ENCODE data around the gene NPR1. TPM values are rescaled to one million over a fixed set of nuclear protein-coding genes. Genes with fewer than 3 reads are reported as not detected.

Gene NPR1
- total and polyA plus RNA-seq, 4 donors = 2.8 to 15.8 (median 8.7) TPM

DNA sequence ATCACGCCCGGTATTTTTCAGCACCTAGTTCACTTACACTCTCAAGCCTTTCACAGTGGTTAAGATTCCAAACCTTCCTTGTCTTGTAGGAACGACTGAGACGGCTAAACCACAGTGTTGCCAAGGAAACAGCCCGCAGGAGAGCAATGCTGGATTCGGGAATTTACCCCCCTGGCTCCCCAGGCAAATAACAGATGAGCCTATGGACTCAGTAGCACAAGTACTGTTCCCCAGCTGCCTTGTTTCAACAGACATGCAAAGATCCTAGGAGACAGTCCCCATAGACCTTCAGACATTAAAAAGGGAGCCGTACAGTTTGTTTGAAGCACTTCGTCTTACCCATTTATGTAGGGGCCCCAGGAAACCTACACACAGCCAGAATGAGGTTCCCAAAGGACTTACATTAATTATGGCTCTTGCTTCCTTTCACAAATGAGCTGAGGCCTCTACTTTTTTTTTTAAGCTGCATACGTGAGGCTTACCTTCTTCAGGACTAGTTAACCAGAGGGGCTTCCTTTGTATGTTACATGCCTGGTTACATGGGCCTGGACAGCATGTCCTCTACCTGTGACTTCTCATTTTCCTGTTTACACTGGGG lies 17.3 kb upstream of the NPR1 start:
- no peak for DNase-seq (ENCODE audit: low spot score)
- H3K9me3 ChIP-seq (ENCODE audit: control insufficient read depth in 4 of 4, low read length in 3 of 4) = no peaks in the 10 kb centered on the region
- 83% methylated on average over 9 of the region's 9 CpGs for WGBS

DNA sequence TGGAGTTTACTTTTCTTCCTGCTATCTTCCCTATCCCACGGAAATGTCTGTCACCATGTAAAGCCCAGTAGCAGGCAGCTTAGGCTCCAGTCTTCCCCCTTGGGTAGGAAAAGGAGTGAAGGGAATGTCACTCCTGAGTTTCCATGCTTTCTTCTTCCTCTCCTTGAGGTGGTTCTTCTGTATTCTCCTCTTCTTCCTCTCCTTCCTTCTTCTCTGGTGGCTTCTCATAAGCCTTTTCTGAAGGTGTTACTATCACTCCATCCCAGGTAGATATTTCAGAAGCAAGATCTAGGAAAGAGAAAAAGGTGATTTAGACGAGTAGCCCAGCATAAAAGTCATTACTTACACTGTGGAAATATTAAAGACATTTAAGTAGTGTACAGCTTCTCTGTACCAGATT lies 16.2 kb upstream of the NPR1 start:
- peaks cover 1 to 29% (median 27%) of the 10 kb centered on the region in 4 donors for H3K4me1 ChIP-seq (ENCODE audit: control insufficient read depth in 4 of 4, insufficient read depth in 4 of 4, low read length in 3 of 4)
- H3K9ac ChIP-seq (ENCODE audit: low read depth in 1 of 2, low read length in 2 of 2) = no peak overlapping the region
- no peak overlapping the region for H3K27ac ChIP-seq (ENCODE audit: low read depth in 1 of 2, low read length in 2 of 2)
- DNase-seq (ENCODE audit: low spot score) = no peak
- peaks cover 19 to 55% (median 52%) of the 10 kb centered on the region in 4 donors for H3K36me3 ChIP-seq (ENCODE audit: control insufficient read depth in 4 of 4, insufficient read depth in 3 of 4, low read depth in 1 of 4, low read length in 3 of 4)
- H3K4me3 ChIP-seq (ENCODE audit: low read depth in 1 of 3, low read length in 3 of 3) = no peak overlapping the region
- no peaks in the 10 kb centered on the region for H3K27me3 ChIP-seq (ENCODE audit: control insufficient read depth in 4 of 4, insufficient read depth in 4 of 4, low read length in 3 of 4)
- no peak for TF ChIP-seq SP1 (IDR thresholded peaks at IDR 0.05)
- 77% methylated on average over 2 of the region's 2 CpGs for WGBS
- H3K9me3 ChIP-seq (ENCODE audit: control insufficient read depth in 4 of 4, low read length in 3 of 4) = no peaks in the 10 kb centered on the region

More for the DNA sequence above, 17.3 kb upstream of the NPR1 start:
- H3K4me1 ChIP-seq (ENCODE audit: control insufficient read depth in 4 of 4, insufficient read depth in 4 of 4, low read length in 3 of 4) = peaks cover 1 to 29% (median 27%) of the 10 kb centered on the region in 4 donors
- no peaks in the 10 kb centered on the region for H3K27me3 ChIP-seq (ENCODE audit: control insufficient read depth in 4 of 4, insufficient read depth in 4 of 4, low read length in 3 of 4)
- no peak overlapping the region for H3K4me3 ChIP-seq (ENCODE audit: low read depth in 1 of 3, low read length in 3 of 3)
- H3K27ac ChIP-seq (ENCODE audit: low read depth in 1 of 2, low read length in 2 of 2) = no peak overlapping the region
- no peak overlapping the region for H3K9ac ChIP-seq (ENCODE audit: low read depth in 1 of 2, low read length in 2 of 2)
- TF ChIP-seq NR2F2 (IDR thresholded peaks at IDR 0.05) (no peak), SP1 (IDR thresholded peaks at IDR 0.05) (no peak), FOXA2 (IDR thresholded peaks at IDR 0.05) (no peak), JUND (IDR thresholded peaks at IDR 0.05) (no peak), TAF1 (conservative IDR thresholded peaks at IDR 0.05) (no peak)
- TF ChIP-seq, protein P1, sequence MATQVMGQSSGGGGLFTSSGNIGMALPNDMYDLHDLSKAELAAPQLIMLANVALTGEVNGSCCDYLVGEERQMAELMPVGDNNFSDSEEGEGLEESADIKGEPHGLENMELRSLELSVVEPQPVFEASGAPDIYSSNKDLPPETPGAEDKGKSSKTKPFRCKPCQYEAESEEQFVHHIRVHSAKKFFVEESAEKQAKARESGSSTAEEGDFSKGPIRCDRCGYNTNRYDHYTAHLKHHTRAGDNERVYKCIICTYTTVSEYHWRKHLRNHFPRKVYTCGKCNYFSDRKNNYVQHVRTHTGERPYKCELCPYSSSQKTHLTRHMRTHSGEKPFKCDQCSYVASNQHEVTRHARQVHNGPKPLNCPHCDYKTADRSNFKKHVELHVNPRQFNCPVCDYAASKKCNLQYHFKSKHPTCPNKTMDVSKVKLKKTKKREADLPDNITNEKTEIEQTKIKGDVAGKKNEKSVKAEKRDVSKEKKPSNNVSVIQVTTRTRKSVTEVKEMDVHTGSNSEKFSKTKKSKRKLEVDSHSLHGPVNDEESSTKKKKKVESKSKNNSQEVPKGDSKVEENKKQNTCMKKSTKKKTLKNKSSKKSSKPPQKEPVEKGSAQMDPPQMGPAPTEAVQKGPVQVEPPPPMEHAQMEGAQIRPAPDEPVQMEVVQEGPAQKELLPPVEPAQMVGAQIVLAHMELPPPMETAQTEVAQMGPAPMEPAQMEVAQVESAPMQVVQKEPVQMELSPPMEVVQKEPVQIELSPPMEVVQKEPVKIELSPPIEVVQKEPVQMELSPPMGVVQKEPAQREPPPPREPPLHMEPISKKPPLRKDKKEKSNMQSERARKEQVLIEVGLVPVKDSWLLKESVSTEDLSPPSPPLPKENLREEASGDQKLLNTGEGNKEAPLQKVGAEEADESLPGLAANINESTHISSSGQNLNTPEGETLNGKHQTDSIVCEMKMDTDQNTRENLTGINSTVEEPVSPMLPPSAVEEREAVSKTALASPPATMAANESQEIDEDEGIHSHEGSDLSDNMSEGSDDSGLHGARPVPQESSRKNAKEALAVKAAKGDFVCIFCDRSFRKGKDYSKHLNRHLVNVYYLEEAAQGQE (IDR thresholded peaks at IDR 0.05) = no peak
- peaks cover 14 to 47% (median 43%) of the 10 kb centered on the region in 4 donors for H3K36me3 ChIP-seq (ENCODE audit: control insufficient read depth in 4 of 4, insufficient read depth in 3 of 4, low read depth in 1 of 4, low read length in 3 of 4)

DNA sequence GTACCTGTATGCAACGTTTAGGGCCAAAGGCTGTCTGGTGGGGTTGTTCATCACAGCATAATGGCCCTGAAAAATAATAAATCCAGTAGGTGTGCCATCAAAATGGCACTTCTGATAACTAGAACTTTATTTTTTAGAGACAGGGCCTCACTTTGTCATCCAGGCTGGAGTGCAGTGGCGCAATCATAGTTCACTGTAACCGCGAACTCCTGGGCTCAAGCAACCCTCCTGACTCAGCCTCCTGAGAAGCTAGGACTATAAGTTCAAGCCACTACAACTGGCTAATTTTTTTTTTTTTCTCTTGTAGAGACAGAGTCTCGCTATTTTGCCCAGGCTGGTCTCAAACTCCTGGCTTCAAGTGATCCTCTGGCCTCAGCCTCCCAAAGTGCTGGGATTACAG lies 15.3 kb upstream of the NPR1 start:
- no peak for DNase-seq (ENCODE audit: low spot score)
- no peak for TF ChIP-seq HNF4G (IDR thresholded peaks at IDR 0.05)
- TF ChIP-seq, protein P2, sequence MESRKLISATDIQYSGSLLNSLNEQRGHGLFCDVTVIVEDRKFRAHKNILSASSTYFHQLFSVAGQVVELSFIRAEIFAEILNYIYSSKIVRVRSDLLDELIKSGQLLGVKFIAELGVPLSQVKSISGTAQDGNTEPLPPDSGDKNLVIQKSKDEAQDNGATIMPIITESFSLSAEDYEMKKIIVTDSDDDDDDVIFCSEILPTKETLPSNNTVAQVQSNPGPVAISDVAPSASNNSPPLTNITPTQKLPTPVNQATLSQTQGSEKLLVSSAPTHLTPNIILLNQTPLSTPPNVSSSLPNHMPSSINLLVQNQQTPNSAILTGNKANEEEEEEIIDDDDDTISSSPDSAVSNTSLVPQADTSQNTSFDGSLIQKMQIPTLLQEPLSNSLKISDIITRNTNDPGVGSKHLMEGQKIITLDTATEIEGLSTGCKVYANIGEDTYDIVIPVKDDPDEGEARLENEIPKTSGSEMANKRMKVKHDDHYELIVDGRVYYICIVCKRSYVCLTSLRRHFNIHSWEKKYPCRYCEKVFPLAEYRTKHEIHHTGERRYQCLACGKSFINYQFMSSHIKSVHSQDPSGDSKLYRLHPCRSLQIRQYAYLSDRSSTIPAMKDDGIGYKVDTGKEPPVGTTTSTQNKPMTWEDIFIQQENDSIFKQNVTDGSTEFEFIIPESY (IDR thresholded peaks at IDR 0.05) = no peak
- peaks cover 21 to 64% (median 61%) of the 10 kb centered on the region in 4 donors for H3K36me3 ChIP-seq (ENCODE audit: control insufficient read depth in 4 of 4, insufficient read depth in 3 of 4, low read depth in 1 of 4, low read length in 3 of 4)
- no peak overlapping the region for H3K27ac ChIP-seq (ENCODE audit: low read depth in 1 of 2, low read length in 2 of 2)
- H3K4me1 ChIP-seq (ENCODE audit: control insufficient read depth in 4 of 4, insufficient read depth in 4 of 4, low read length in 3 of 4) = peaks cover 0 to 29% (median 27%) of the 10 kb centered on the region in 4 donors
- H3K27me3 ChIP-seq (ENCODE audit: control insufficient read depth in 4 of 4, insufficient read depth in 4 of 4, low read length in 3 of 4) = no peaks in the 10 kb centered on the region
- no peaks in the 10 kb centered on the region for H3K9me3 ChIP-seq (ENCODE audit: control insufficient read depth in 4 of 4, low read length in 3 of 4)
- 85% methylated on average over 5 of the region's 5 CpGs for WGBS
- no peak overlapping the region for H3K9ac ChIP-seq (ENCODE audit: low read depth in 1 of 2, low read length in 2 of 2)
- no peak overlapping the region for H3K4me3 ChIP-seq (ENCODE audit: low read depth in 1 of 3, low read length in 3 of 3)

Measured in liver (tissue), 9 donors.